ENCODE data around the gene SF3B4.

Gene SF3B4

DNA sequence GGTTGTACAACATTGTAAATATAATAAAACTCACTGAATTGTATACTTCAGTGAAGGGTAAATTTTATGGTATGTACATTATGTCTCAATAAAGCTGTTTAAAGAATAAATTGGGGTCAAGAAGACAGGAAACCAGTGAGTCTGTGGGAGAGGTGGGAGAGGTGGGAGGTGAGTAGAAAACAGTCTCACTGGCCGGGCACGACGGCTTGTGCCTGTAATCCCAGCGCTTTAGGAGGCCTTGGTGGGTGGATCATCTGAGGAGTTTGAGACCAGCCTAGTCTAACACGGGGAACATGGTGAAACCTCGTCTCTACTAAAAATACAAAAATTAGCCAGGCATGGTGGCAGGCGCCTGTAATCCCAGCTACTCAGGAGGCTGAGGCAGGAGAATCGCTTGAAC is 4.9 kb upstream of the SF3B4 start:
- no peak for TF ChIP-seq RARB (CRISPR knock-in tag; IDR thresholded peaks at IDR 0.05)
- no peak for TF ChIP-seq PATZ1 (CRISPR knock-in tag; IDR thresholded peaks at IDR 0.05; ENCODE audit: borderline replicate concordance)
- no peak for TF ChIP-seq TCF4 (CRISPR knock-in tag; IDR thresholded peaks at IDR 0.05; ENCODE audit: borderline replicate concordance)
- TF ChIP-seq ZNF70 (CRISPR knock-in tag; IDR thresholded peaks at IDR 0.05), result no peak
- TF ChIP-seq ISL1 (CRISPR knock-in tag; IDR thresholded peaks at IDR 0.05), result no peak
- TF ChIP-seq BACH2 (CRISPR knock-in tag; IDR thresholded peaks at IDR 0.05; ENCODE audit: borderline replicate concordance), result no peak

GRCh38 chr1:149931212-149931790 is 3.7 kb upstream of the SF3B4 start:
- TF ChIP-seq PPARA (CRISPR knock-in tag; IDR thresholded peaks at IDR 0.05; ENCODE audit: borderline replicate concordance), result no peak
- TF ChIP-seq ZFP3 (CRISPR knock-in tag; IDR thresholded peaks at IDR 0.05), result no peak
- no peak for TF ChIP-seq ARNTL (CRISPR knock-in tag; IDR thresholded peaks at IDR 0.05; ENCODE audit: borderline replicate concordance, low read depth)
- no peak for TF ChIP-seq CSDC2 (CRISPR knock-in tag; IDR thresholded peaks at IDR 0.05)
- no peak for TF ChIP-seq BACH2 (CRISPR knock-in tag; IDR thresholded peaks at IDR 0.05; ENCODE audit: borderline replicate concordance)
- TF ChIP-seq, protein P1, sequence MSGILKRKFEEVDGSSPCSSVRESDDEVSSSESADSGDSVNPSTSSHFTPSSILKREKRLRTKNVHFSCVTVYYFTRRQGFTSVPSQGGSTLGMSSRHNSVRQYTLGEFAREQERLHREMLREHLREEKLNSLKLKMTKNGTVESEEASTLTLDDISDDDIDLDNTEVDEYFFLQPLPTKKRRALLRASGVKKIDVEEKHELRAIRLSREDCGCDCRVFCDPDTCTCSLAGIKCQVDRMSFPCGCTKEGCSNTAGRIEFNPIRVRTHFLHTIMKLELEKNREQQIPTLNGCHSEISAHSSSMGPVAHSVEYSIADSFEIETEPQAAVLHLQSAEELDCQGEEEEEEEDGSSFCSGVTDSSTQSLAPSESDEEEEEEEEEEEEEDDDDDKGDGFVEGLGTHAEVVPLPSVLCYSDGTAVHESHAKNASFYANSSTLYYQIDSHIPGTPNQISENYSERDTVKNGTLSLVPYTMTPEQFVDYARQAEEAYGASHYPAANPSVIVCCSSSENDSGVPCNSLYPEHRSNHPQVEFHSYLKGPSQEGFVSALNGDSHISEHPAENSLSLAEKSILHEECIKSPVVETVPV (CRISPR knock-in tag; IDR thresholded peaks at IDR 0.05), result no peak
- TF ChIP-seq ISL1 (CRISPR knock-in tag; IDR thresholded peaks at IDR 0.05), result no peak
- no peak for TF ChIP-seq ZC3H10 (CRISPR knock-in tag; IDR thresholded peaks at IDR 0.05)
- TF ChIP-seq PATZ1 (CRISPR knock-in tag; IDR thresholded peaks at IDR 0.05; ENCODE audit: borderline replicate concordance), result no peak
- no peak for TF ChIP-seq CREB5 (CRISPR knock-in tag; IDR thresholded peaks at IDR 0.05; ENCODE audit: low read depth)
- no peak for TF ChIP-seq ZFP30 (CRISPR knock-in tag; IDR thresholded peaks at IDR 0.05)
- TF ChIP-seq SNAI2 (CRISPR knock-in tag; IDR thresholded peaks at IDR 0.05), result no peak
- TF ChIP-seq OSR1 (CRISPR knock-in tag; IDR thresholded peaks at IDR 0.05), result no peak
- no peak for TF ChIP-seq POU6F1 (CRISPR knock-in tag; IDR thresholded peaks at IDR 0.05; ENCODE audit: borderline replicate concordance, low read depth)
- TF ChIP-seq, protein P2, sequence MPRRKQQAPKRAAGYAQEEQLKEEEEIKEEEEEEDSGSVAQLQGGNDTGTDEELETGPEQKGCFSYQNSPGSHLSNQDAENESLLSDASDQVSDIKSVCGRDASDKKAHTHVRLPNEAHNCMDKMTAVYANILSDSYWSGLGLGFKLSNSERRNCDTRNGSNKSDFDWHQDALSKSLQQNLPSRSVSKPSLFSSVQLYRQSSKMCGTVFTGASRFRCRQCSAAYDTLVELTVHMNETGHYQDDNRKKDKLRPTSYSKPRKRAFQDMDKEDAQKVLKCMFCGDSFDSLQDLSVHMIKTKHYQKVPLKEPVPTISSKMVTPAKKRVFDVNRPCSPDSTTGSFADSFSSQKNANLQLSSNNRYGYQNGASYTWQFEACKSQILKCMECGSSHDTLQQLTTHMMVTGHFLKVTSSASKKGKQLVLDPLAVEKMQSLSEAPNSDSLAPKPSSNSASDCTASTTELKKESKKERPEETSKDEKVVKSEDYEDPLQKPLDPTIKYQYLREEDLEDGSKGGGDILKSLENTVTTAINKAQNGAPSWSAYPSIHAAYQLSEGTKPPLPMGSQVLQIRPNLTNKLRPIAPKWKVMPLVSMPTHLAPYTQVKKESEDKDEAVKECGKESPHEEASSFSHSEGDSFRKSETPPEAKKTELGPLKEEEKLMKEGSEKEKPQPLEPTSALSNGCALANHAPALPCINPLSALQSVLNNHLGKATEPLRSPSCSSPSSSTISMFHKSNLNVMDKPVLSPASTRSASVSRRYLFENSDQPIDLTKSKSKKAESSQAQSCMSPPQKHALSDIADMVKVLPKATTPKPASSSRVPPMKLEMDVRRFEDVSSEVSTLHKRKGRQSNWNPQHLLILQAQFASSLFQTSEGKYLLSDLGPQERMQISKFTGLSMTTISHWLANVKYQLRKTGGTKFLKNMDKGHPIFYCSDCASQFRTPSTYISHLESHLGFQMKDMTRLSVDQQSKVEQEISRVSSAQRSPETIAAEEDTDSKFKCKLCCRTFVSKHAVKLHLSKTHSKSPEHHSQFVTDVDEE (CRISPR knock-in tag; IDR thresholded peaks at IDR 0.05), result no peak
- no peak for TF ChIP-seq TCF4 (CRISPR knock-in tag; IDR thresholded peaks at IDR 0.05; ENCODE audit: borderline replicate concordance)
- TF ChIP-seq ZNF8 (CRISPR knock-in tag; IDR thresholded peaks at IDR 0.05), result no peak
- no peak for TF ChIP-seq RARB (CRISPR knock-in tag; IDR thresholded peaks at IDR 0.05)
- TF ChIP-seq TOX (CRISPR knock-in tag; IDR thresholded peaks at IDR 0.05; ENCODE audit: borderline replicate concordance), result no peak
- no peak for ATAC-seq

More for the DNA sequence above, 4.9 kb upstream of the SF3B4 start:
- no peak for ATAC-seq

Measured in SK-N-SH treated with all-trans-retinoic acid at 6 μM for 48 hours (cell line).